HG02884 (cell line): Measurements from ENCODE around the gene GGTLC1.

Source experiments
- ATAC-seq: cut with Tn5 transposase; IDR thresholded peaks from one replicate; pipeline ENCODE4 v1.9.1; 2021; ENCODE audit warnings: mild to moderate bottlenecking, moderate library complexity; ENCODE audit not compliant: unreplicated experiment

The GGTLC1 gene

DNA sequence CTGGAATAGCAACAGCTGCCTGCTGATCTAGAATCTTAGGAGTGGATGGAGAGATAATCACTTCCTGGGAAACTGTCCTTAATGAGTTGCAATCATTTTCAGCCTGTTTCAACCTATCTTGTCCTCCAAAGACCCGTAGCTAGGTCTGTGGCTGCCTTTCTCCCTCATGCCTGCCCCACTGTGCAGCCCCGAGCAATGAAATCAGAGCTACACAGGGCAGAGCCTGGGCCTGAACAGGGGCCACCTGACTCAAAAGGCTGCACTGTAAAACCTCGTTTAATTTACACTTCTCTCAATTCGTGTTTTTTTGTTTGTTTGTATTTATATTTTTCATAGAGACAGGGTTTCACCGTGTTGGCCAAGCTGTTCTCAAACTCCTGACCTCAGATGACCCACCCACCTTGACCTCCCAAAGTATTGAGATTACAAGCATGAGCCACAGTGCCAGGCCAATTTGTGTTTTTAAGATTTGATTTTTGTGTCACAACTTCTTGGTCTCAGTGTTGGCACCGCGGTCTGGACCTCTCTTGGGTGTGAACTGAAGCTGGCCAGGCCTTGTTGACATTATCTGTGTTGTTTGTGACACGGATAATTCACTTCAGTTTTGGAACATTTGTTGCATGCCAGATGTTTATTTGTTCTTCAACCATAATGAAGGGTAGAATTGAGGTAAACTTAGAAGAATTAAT lies 21.5 kb downstream of the GGTLC1 start:
- no peak for ATAC-seq

DNA sequence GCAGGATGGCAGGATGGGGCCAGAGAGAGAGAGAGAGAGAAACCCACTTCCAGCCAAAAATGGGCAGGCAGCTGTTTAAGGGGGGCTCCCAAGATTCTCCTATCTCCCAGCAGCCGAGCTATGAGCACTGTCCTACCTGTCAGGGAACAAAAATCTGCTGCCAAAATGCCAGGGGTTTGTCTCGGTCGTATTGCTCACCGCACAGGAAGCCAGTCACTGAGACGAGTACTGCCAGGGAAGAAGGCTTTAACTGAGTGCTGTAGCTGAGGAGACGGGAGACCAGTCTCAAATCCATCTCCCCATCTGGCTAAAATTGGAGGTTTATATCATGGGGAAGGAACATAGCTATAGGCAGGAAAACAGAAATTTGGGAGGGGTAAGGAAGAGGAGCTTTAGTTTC lies 22.3 kb downstream of the GGTLC1 start:
- ATAC-seq, result no peak

DNA sequence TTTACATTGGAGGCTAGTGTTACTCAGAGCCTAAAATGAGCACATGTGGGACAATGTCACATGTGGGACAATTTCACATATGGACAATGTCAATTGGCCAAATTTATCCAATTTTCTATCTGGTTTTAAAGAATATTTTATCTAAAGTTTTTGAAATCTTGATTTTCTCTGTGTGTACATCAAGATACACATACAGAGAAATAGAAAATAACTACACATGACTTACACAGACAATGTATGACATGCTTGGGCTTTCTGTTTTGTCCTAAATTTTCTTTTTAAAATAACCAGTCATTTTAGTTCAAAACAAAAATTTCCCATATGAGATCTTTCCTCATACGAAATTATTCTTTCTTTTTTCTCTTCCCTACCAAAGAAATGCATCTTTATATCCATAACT lies 24.6 kb downstream of the GGTLC1 start:
- ATAC-seq, result no peak

DNA sequence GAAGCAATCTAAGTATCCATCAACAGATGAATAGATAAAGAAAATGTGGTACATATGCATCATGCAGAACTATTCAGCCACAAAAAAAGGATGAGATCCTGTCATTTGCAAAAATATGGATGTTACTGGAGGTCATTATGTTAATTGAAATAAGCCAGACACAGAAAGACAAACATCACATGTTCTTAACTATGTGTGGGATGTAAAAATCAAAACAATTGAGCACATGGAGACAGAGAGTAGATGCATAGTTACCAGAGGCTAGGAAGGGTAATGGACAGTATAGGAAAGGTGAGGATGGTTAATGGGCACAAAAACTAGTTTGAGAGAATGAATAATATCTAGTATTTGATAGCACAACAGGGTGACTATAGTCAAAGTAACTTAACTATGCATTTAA lies 26.3 kb downstream of the GGTLC1 start:
- ATAC-seq, result no peak

DNA sequence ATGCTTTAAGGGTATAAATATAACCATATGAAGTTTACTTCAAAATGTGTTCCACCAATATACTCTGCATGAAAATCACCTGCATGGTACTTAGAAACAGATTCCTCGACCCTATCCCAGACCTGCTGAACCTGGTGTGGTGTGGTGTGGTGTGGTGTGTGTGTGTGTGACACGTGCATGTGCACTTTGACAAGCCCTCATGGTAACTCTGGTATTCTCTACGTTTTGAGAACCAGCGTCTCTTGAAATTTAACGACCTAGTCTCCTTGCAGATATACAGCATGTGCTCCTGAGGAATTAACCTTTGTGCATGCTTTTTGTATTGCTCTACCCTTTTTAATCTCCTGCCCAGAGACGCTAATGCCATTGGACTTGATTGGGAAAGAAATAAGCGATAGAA lies 29.5 kb downstream of the GGTLC1 start:
- no peak for ATAC-seq

DNA sequence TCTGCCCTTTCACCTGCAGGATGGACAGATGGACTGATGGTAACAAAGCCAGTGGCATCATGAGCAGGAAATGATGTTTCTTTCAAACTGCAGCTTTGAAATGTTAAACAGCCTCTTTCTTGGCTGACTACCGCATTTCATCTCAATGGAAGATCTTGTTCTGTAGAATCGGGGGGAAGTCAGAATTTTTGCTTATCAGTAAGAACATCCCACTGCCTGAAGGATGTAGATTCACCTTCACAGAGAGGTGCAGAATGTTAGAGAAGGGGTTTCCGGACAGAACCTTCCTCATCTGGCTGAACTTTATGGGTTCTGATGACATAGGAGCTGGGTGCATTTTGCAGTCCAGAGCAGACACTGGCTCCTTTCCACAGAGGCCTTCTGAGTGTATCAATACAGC lies 32.7 kb downstream of the GGTLC1 start:
- no peak for ATAC-seq

DNA sequence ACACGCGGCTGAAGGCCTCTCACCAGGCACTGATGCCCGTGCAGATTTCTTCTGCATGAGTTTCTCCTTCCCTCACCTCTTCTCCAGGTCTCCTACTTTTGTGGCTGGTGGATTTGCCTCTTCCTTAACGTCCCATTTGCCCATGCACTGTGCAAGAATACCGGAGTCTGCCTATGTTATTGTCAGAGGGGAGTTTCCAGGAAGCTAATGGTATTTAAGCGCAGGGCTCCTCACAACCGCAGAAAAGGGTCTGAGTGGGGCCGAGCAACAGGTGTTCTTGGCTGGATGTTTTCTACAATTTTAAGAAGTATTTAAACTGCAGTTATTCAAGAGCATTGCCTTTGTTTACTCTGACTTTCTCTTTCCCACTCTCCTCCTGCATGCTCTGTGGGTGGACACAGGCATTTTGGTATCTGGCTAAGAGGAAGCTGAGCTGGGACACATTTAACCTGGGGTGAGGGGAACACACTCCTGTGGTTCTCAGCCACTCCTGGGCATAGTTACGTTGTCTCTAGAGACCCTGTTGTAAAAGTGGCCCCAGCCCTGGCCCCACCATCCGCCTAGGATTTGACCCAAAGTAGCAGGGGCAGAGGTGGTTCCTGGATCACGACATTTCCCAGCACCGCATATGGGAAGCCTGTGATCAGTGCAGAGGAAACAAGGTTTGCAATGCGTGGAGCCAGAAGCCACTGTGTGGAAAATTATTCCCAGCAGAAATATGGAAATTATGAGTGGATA lies 34.4 kb downstream of the GGTLC1 start:
- no peak for ATAC-seq

DNA sequence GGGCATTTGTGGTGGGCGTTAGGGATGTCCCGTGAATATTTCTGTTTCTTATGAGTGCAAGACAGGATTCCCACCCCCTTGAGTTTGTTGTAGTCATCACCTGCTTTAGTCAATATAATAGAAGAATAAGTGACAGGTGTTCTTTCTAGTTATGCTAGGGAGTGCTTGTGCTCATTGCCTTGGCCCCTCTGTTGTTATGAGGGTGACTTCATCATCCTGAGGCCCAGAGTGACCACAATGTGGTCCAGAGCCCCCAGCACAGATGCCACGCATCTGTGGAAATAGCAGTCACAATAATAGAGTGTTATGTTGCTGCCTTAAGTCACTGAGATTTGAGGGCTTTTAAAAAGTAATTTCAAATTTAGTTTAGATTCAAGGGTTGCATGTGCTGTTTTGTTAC lies 42.4 kb downstream of the GGTLC1 start:
- no peak for ATAC-seq

DNA sequence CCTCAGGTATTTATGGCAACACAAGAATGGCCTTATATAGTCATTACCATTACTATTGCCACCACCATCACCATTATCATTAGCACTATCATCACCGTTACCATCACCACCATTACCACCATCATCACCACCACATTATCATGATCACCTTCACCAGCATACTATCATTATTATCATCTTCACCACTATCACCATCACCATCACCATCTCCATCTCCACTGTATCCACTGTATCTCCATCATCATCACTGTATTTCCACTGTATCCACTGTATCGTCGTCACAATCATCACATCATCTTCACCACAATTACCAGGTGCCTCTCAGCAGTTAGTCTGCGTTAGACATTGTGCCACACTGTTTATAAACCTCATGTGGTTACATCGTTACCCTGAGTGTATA lies 45.3 kb downstream of the GGTLC1 start:
- ATAC-seq, result no peak

DNA sequence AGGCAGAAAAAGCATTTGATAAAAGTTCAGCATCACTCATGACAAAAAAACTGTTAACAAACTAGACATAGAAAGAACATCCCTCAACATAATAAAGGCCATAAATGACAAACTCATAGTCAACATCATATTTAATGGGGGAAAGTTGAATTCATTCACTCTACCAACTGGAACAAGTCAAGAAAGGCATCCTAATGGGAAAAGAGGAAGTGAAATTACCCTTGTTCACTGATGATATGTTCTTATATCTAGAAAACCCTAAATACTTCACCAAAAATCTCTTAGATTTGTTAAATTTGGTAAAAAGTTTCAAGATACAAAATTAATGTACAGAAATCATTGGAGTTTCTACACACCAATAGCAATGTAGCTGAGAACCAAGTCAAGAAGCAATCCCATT lies 48.9 kb downstream of the GGTLC1 start:
- no peak for ATAC-seq

DNA sequence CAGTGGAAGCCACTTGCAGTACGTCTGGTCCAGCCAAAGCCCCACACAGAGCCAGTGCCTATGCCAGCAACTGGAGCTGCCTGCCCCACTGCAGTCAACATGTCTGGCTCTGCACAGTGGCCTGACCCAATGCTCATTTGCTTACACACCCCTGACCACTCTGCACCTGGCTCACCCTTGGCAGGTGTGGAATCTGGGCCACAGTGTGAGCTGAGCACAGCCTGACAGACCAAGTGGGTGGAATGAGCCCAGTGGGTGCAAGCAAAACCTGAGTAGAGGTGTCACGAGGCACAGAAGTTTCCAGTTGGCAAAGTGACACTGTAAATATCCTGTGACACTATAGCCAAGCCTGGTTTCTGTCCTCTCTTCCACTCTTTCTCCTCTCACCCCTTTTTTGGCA lies 49.5 kb downstream of the GGTLC1 start:
- no peak for ATAC-seq

DNA sequence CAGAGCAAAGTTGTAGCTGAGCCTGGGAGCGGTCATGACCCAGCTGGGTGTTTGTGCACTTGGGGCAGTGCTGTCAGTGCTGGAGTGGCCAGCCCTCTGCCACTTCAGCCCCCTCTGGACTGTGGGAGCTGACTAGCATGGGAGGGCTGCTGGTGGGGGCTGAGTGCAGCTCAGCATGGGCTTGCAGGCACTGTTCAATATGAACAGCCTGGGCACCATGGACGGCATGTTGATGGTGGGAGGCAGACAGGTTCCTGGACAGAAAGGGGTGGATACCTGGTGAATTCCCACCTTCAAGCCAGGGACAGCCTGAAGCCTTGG lies 50.5 kb downstream of the GGTLC1 start:
- no peak for ATAC-seq

DNA sequence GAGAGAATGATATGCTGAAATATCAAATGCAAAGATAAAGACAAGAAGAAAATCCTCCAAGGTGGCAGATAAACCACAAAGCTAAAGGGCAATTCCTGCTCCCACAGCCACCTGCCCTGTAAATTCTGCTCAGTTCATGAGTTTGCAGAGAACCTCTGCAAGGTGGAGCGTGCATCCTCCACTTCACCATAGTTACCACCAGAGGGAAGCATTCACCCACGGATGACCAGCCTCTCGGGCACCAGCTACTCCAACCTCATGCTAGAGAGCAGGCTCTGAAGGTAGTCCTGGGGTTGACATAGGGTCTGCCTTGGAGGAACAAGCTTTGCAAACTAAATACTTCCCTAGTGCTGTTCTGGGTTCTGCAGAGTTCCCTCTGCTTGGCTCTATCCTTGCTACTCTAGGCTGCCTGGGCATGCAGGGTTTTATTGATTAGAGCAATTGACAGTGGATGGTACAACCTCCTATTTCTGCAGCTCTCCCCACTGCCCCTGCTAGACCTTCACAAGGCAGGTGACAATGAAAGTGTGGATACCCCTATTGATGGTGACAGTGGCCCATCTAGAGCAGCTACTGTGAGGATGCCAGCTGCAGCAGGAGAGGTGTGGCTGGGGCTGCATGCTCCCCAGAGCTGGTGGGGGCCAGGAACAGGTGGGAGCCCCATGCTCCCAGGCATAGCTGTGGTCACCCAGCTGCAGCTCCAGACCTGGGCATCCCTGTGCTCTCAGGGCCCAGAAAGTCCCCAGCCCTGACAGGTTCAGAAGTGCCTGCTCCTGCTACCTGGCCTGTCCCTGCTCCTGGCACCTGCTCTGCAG lies 51.1 kb downstream of the GGTLC1 start:
- peak; percentile 88 for ATAC-seq
